Esophagus squamous epithelium (tissue), 5 donors: Measurements from ENCODE around the gene DERA. TPM values are rescaled to one million over a fixed set of nuclear protein-coding genes. Genes with fewer than 3 reads are reported as not detected.
A peak's percentile ranks its signal among the peaks of the same experiment; 100 is the strongest.
"Not testable (repeated sequence)": the region's sequence is repeated elsewhere in the genome, so short reads cannot be mapped to it uniquely, and the experiment has no call there.

ENCODE experiments used
- DNase-seq: peaks from one replicate; lab custom pipeline; 2025; lab: John Stamatoyannopoulos, UW
- H3K27ac ChIP-seq, 4 donors: fragments of 200-600 bp; sonication (generic); one replicate each; pipeline ENCODE4 v1.5.1; 2016 to 2019; ENCODE audit warnings: mild to moderate bottlenecking in 1 of 4
- H3K27me3 ChIP-seq, 4 donors: fragments of 200-600 bp; sonication (generic); 1 replicate in 3 of 4; 2 replicates in 1 of 4; pipeline versions ENCODE4 v1.5.1 to v1.6.0; 2017 to 2021; ENCODE audit warnings: antibody characterized with exemption in 1 of 4
- H3K36me3 ChIP-seq, 3 donors: fragments of 200-600 bp; sonication (generic); one replicate each; pipeline ENCODE4 v1.5.1; 2016 to 2019
- H3K4me1 ChIP-seq, 3 donors: fragments of 200-600 bp; sonication (generic); one replicate each; pipeline ENCODE4 v1.5.1; 2017 to 2019
- H3K4me3 ChIP-seq, 4 donors: fragments of 200-600 bp; sonication (generic); 1 replicate in 3 of 4; 2 replicates in 1 of 4; pipeline ENCODE4 v1.5.1; 2016 to 2019; ENCODE audit warnings: mild to moderate bottlenecking in 2 of 4, moderate library complexity in 1 of 4
- H3K9me3 ChIP-seq, 3 donors: fragments of 200-600 bp; sonication (generic); one replicate each; pipeline ENCODE4 v1.5.1; 2016 to 2019
- POLR2A ChIP-seq, 4 donors: fragments of 450-650 bp; IDR thresholded peaks; one replicate each; pipeline ENCODE4 v1.6.1; 2017; ENCODE audit warnings: antibody characterized with exemption in 4 of 4, mild to moderate bottlenecking in 4 of 4, moderate library complexity in 3 of 4
- WGBS, 2 donors: methylation state at CpG; one replicate each; pipeline ENCODE4 v1.1.5; 2018; 5-methylcytosine and 5-hydroxymethylcytosine counted together
- intact Hi-C: fragments of 100-400 bp; cut with DNase I; formaldehyde crosslinking; loops from one replicate; pipeline ENCODE4 v1.15.0; 2022
- total RNA-seq, 4 donors: library from RNA; depleted of rRNA; stranded (reverse); fragments of >200 nt; gene quantifications; one replicate each; pipeline ENCODE4 v1.1.0, GENCODE V29; 2016
- TF ChIP-seq, protein P1 (sequence below), 6 experiments: fragments of 450-650 bp in 4 of 6; fragments of 200-600 bp in 2 of 6; sonication (generic) in 2 of 6; IDR thresholded peaks; one replicate each; pipeline ENCODE4 v1.5.1; 2016 to 2019; ENCODE audit warnings: antibody characterized with exemption in 6 of 6, mild to moderate bottlenecking in 4 of 6, moderate library complexity in 4 of 6
- donor health status: DM: yes; HTN: yes; CAD: no.

Gene DERA
- total RNA-seq, 4 donors from 2014 or later, result 25.8 to 68.2 (median 41.7) TPM

DNA sequence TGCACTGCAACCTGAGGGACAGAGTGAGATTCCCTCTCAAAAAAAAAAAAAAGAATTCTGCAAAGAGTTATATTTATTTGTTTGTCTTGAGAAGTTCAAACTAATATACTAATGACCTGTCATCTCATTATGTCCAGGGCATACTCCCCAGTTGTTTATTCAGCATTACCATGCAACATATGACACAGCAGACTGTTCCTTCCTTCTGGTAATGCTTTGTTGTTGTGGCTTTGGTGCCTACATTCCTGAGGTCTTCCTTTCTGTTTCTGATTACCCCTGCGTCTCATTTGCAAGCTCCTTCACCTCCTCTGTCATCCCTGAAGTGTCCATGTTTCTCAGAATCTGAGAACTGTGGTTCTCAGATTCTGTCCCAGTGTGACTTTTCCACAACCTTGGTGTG lies 55.3 kb downstream of the DERA start:
- Histone ChIP-seq H3K27me3 (no peaks in the 10 kb centered on the region), H3K4me1 (peaks cover 0 to 3% (median 0%) of the 10 kb centered on the region in 3 donors), H3K9me3 (no peaks in the 10 kb centered on the region), H3K27ac (no peak overlapping the region), H3K4me3 (no peak overlapping the region), H3K36me3 (peaks cover 4 to 94% (median 7%) of the 10 kb centered on the region in 3 donors)
- TF ChIP-seq, protein P1, sequence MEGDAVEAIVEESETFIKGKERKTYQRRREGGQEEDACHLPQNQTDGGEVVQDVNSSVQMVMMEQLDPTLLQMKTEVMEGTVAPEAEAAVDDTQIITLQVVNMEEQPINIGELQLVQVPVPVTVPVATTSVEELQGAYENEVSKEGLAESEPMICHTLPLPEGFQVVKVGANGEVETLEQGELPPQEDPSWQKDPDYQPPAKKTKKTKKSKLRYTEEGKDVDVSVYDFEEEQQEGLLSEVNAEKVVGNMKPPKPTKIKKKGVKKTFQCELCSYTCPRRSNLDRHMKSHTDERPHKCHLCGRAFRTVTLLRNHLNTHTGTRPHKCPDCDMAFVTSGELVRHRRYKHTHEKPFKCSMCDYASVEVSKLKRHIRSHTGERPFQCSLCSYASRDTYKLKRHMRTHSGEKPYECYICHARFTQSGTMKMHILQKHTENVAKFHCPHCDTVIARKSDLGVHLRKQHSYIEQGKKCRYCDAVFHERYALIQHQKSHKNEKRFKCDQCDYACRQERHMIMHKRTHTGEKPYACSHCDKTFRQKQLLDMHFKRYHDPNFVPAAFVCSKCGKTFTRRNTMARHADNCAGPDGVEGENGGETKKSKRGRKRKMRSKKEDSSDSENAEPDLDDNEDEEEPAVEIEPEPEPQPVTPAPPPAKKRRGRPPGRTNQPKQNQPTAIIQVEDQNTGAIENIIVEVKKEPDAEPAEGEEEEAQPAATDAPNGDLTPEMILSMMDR (IDR thresholded peaks at IDR 0.05), result no peak
- TF ChIP-seq POLR2A (IDR thresholded peaks at IDR 0.05), result no peak
- intact Hi-C loops, result no loop called here
- DNase-seq, result no peak
- WGBS, 2 donors, result 55 to 92% methylated on average over 1 of the region's 1 CpG

DNA sequence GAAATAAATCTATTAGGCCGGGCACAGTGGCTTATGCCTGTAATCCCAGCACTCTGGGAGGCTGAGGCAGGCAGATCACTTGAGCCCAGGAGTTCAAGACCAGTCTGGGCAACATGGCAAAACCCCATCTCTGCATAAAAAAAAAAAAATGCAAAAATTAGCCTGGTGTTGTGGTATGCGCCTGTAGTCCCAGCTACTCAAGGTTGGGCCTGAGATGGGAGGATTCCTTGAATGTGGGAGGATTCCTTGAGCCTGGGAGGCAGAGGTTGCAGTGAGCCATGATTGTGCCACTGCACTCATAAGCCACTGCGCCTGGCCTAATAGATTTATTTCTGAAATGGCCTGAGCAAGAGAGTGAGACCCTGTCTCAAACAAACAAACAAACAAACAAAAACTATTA lies 55.9 kb downstream of the DERA start:
- H3K9me3 ChIP-seq, H3K27me3 ChIP-seq, intact Hi-C loops, H3K27ac ChIP-seq, H3K4me3 ChIP-seq, DNase-seq, H3K4me1 ChIP-seq: not testable (repeated sequence)
- 86 to 95% methylated on average over 3 of the region's 3 CpGs for WGBS, 2 donors
- H3K36me3 ChIP-seq, result peaks cover 0 to 93% (median 7%) of the 10 kb centered on the region in 3 donors

DNA sequence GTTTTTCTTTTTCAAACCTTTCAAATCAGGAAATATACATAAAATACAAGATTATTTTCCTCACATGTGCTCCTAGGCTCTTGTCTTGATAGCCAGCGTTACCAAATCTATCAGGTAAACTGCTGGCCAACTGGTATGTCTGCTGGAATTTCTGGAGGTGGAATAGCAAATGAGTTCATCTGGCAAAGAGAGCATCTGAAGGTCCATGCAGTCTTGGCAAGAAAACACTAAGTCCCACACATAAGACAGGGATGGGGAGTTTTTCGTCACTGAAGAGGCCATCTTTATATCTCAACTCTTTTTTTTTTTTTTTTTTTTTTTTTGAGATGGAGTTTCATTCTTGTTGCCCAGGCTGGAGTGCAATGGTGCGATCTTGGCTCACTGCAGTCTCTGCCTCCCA lies 60.1 kb downstream of the DERA start:
- intact Hi-C loops, result no loop called here
- no peaks in the 10 kb centered on the region for H3K9me3 ChIP-seq
- H3K36me3 ChIP-seq, result peaks cover 0 to 80% (median 0%) of the 10 kb centered on the region in 3 donors
- no peaks in the 10 kb centered on the region for H3K4me1 ChIP-seq
- H3K4me3 ChIP-seq, result no peak overlapping the region
- 74 to 80% methylated on average over 3 of the region's 3 CpGs for WGBS, 2 donors
- no peak for TF ChIP-seq POLR2A (IDR thresholded peaks at IDR 0.05)
- H3K27ac ChIP-seq, result no peak overlapping the region
- H3K27me3 ChIP-seq, result no peaks in the 10 kb centered on the region
- no peak for DNase-seq

DNA sequence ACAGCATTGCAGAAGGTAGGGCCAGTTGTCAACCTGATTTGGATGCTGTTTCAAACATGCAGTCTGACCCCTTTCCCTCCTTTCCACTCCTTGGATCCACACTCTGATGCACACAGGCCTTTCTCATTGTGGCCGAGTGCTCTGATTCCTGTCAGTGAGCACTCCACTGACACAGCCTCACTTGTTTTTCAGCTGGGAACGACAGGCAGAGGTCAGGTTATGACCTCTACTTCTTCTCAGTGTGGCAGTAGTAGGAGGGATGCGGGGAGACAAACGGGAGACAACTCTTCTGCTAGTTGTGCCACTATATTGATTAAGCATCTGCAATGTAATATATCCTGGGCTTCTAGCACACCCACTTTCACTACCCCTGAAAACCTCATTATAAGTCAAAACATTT lies 61.8 kb downstream of the DERA start:
- Histone ChIP-seq H3K9me3 (no peaks in the 10 kb centered on the region), H3K4me1 (no peaks in the 10 kb centered on the region), H3K27ac (no peak overlapping the region), H3K27me3 (no peaks in the 10 kb centered on the region), H3K36me3 (peaks cover 0 to 76% (median 0%) of the 10 kb centered on the region in 3 donors), H3K4me3 (no peak overlapping the region)
- intact Hi-C loops, result no loop called here
- DNase-seq, result no peak
- no peak for TF ChIP-seq POLR2A (IDR thresholded peaks at IDR 0.05)
- TF ChIP-seq, protein P1 (IDR thresholded peaks at IDR 0.05), result no peak
- 70 to 78% methylated on average over 3 to 4 of the region's 4 CpGs for WGBS, 2 donors

DNA sequence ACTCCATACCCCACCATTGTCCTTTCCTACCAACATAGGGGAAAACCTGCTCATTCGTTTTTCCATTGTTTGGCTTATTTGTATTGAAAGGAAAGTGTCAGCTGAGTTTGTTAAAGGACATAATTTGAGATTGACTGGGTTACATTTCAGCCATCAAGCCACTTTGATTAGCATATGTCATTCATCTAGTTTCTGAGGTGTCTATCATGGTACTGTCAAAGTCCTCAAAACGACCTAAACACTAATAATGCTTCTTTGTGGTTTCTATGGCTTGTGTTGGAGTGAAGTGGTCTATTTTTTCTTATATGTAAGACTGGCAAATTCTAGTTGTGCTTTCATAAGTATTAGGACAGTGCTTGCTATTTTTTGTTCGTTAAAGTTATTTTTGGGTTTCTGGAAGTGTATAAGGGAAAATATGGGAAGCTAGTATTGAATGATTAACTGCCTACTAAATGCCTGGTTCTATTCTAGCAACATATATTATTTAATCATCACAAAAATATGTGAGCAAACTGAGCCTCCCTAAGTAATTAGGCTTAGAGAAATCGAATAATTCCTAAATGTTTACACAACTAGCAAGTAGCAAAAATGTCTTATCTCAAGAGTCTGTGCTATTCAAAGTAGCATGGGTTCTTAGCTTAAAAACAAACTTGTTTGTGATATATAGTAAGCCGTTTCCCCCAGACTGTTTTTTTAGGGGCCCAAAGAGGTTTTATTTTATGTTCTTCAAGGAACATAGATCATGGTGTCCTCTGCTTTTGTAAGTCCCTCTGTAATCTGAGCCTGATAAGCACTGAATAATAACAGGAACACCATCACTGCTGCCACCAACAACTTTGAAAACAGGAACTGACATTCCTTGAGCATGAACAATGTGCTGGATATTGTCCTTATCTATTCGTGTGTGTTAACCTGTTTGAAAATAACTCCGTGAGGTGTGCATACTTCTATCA lies 67.1 kb downstream of the DERA start:
- H3K9me3 ChIP-seq, result no peaks in the 10 kb centered on the region
- peaks cover 0 to 13% (median 10%) of the 10 kb centered on the region in 3 donors for H3K4me1 ChIP-seq
- intact Hi-C loops, result no loop called here
- no peak overlapping the region for H3K4me3 ChIP-seq
- TF ChIP-seq, protein P1 (IDR thresholded peaks at IDR 0.05), result no peak
- no peak for TF ChIP-seq POLR2A (IDR thresholded peaks at IDR 0.05)
- H3K36me3 ChIP-seq, result peaks cover 0 to 47% (median 0%) of the 10 kb centered on the region in 3 donors
- H3K27me3 ChIP-seq, result no peaks in the 10 kb centered on the region
- no peak for DNase-seq
- 54 to 56% methylated on average over 7 of the region's 7 CpGs for WGBS, 2 donors
- H3K27ac ChIP-seq, result peak overlapping the region in 1 of 4 donors; percentile 30
